Middle frontal gyrus (tissue), 1 donor: ENCODE results near the gene ARR3.
"Not testable (repeated sequence)": the region's sequence is repeated elsewhere in the genome, so short reads cannot be mapped to it uniquely, and the experiment has no call there.

Experiments
- DNase-seq: peaks from one replicate; pipeline ENCODE4 v3.0.0-alpha.2; 2015; ENCODE audit warnings: low spot score; ENCODE audit errors: extremely low spot score

ARR3 gene

GRCh38 chrX:70268034-70268433 is at the start of gene ARR3:
Gene ARR3 (plus strand): TSS chrX:70268334. CDS start chrX:70269386, 1,052 bp downstream.
- no peak for DNase-seq

GRCh38 chrX:70219938-70220764 is 48.0 kb upstream of the ARR3 start:
- DNase-seq = no peak

DNA sequence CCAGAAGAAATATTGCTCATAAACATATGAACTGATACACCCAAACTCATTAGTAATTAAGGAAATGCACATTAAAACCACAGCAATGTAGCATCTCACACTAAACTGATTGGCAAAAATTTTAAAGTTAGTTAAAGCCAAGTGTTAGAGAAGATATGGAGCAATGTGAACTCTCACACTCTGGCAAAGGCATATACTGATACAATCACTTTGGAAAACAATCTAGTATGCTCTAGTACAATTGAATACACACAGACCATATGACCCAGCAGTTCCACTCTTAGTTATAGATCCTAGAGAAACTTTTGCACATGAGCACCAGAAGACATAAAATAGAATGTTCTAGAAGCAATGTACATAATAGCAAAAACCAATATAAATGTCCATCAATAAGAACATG is 42.1 kb upstream of the ARR3 start:
- DNase-seq = no peak

GRCh38 chrX:70226687-70227086 is 41.4 kb upstream of the ARR3 start:
- DNase-seq = no peak

GRCh38 chrX:70231666-70232065 is 36.5 kb upstream of the ARR3 start:
- no peak for DNase-seq

- DNase-seq = no peak
These were observed 33.8 kb upstream of the ARR3 start, which contains the start of gene AWAT1 for GRCh38 chrX:70234355-70234754. Gene AWAT1 (plus strand): TSS chrX:70234655. CDS start chrX:70234696, 41 bp downstream.

- DNase-seq = no peak
These were observed 27.4 kb upstream of the ARR3 start for GRCh38 chrX:70240751-70241150.

DNA sequence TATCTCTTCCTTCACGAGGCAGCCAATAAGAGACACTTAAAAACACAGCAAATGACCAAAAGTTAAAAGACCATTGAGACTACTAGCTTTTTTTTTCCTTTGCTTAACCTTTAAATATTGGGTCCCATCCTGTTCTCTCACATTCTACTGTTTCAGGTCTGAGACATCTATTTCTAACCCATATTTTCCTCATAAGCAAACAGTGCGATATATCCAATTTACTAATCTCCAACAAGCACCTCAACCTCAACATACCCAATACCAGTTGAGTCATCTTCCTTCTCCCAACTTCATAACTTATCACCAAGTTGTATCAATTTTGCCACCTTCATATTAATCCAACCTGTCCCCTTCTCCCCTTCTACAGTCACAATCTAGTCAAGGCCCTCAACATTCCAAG is 26.6 kb upstream of the ARR3 start:
- DNase-seq = no peak

GRCh38 chrX:70243601-70244000 is 24.5 kb upstream of the ARR3 start:
- DNase-seq = not testable (repeated sequence)

GRCh38 chrX:70244881-70245280 is 23.3 kb upstream of the ARR3 start:
- DNase-seq = no peak

DNA sequence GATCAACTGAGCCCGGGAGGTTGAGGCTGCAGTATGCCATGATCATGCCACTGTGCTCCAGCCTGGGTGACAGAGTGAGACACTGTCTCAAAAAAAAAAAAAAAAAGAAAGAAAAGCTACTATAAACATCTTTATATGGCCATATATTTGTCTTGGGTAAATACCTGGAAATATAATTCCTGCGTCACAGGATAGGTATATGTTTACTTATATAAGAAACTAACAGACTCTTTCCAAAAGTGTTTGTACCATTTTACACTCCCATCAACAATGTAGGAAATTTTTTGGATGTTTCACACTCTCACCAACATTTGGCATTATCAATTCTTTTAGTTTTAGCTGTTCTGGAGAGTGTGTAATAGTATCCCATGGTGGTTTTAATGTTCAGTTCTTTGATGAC is 20.9 kb upstream of the ARR3 start:
- no peak for DNase-seq

- no peak for DNase-seq
These were observed 15.6 kb upstream of the ARR3 start for GRCh38 chrX:70252491-70252890.

DNA sequence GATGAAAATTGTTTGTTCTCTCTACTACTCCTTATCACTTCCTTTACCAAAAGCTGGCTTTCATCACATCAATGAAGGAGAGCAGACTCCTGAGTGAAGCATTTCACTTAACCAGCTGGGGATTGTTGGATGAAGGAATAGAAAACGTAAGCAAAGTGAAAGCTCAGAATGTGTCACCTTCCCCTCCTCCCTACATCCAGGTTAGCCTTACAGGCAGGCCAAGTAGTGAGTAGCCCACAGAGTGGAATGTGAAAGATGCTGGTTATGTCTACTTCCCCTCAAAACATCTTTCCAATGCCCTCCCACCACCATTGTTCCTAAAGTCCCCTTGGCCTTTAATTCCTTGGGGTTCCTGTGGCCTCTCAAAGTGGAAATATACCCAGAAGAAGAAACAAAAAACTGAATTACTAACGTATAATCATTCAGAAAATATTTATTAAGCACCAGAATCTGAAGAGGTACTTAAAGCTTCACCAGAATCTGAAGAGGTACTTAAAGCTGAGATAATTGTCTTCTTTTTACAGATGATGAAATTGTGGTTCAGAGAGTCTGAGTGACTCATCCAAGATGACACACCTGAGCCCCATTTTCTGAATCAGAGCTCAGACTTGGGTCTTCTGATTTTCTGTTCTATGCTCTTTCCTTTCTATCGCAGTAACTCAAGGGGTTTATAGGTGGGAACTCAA is 14.6 kb upstream of the ARR3 start:
- no peak for DNase-seq

DNA sequence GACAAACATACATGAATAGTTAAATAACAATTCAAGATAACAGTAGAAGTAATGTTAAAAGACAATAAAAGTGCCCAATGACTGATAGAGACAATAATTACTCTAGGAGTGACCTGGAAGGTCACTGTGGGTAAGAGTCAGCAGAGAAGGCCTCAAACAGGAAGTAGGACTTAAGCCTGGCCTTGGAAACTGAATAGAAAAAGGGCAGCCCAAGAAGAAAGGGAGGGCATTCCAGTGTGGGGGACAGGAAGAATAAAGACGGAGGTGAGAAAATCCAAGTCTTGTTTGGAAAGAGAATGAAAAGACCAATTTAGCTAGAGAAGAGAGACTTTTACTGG is 14.1 kb upstream of the ARR3 start:
- no peak for DNase-seq

- no peak for DNase-seq
These were observed 13.2 kb upstream of the ARR3 start for GRCh38 chrX:70254909-70255308.

DNA sequence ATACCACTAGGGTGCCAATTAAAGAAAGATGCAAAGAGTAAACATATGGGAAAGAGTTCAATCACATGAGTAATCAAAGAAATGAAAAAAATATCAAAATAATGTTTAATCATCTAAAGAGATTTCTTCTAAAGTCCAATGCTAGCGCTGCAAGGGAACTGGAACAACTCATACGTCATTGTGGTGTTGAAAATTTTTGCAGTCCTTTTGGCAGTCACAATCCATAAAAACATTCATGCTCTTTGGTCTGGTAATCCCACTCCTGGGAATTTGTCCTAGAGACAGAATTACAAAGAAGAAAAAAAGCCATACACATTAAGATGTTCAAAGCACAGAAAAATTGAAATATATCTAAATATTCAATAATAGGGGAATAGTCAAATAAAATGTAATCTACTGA is 12.7 kb upstream of the ARR3 start:
- no peak for DNase-seq

GRCh38 chrX:70257423-70258288 is 10.5 kb upstream of the ARR3 start:
- no peak for DNase-seq

DNA sequence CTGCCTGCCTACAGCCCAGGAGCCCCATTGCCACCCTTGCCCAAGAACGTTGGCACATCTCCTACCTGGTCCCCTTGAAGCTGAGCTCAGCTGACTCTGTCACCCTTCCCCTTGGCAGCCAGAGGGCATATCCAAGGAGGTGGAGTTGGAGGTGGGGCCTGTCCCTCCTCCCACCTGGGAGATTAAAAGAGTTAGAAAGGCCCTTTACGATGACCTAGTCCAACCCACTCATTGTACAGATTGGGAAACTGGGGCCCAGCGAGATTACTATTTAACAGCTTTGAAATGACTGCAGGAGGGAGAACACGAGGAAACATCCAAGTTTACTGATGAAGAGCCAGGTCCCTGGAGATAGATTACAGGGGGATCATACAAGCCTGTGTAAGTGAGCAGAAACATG is 8.0 kb upstream of the ARR3 start, which contains the start of gene P2RY4:
Gene P2RY4, minus strand, starts transcription at position 101 of the 400 bp plus-strand sequence. CDS start 580 bp downstream, outside the sequence.
- no peak for DNase-seq

DNA sequence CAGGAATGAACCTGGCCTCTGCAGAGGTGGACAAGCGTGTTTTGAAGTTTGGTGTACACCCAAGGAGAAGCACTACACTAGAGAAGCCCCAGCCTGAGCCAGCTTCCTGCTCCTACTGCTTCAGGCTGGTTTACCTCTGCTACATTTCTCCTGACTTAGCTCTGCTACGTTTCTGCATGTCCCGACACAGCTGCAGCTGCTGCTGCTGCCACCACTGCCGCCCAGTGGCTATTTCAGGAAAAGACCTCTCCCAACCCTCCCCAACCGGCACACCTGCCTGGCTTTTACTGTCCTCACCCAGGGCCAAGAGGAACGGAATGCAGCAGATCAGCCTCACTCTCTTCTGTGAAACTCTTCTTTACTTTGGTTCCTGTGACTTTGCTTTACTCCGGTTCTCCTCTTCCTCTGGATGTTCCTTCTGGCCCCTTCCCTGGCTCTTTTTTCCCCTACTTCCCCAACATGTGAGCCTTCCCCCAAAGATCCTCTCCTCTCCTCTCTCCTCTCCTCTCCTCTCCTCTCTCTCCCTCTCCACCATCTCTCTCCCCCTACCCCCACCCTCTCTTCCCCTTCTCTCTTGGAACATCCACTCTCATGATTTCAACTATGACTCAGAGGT is 5.1 kb upstream of the ARR3 start:
- no peak for DNase-seq

DNA sequence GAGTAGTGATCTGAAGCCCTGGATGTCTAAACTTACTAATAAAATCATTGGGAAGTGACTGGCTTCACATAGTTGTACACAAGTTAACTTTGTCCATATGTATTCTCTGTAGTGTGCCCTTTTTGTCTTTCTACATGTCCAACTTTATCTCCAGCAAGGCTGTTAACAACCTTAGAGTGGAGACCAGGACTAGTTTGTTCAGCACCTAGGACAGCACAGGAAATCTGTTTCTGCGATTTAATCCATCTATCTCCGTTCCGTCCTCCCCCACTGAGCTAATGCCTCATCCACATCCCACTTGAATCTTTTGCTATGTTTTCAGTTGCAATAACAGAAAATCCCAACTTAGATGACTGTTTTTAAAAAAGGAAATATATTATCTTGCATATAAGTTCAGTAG is 3.4 kb upstream of the ARR3 start:
- DNase-seq = no peak

DNA sequence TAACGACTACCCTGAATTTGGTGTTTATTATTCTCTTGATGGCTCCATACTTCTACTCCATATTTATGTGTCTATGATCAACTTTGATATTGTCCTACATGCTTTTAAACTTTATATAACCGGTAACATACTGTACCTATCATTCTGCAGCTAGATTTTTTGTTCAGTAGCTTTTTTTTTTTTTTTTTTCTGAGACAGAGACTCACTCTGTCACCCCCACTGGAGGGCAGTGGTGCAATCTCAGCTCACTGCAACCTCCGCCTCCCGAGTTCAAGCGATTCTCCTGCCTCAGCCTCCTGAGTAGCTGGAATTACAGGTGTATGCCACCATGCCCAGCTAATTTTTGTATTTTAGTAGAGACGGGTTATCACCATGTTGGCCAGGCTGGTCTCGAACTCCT is 5.9 kb downstream of the ARR3 start:
- not testable (repeated sequence) for DNase-seq
